Loucy (cell line): ENCODE measurements around the gene JTB.
A peak's percentile ranks its signal among the peaks of the same experiment; 100 is the strongest.

ENCODE experiments used
- H2AFZ ChIP-seq: fragments of 200-600 bp; sonication (generic); 2 replicates; pipeline ENCODE4 v1.6.0; 2016; ENCODE audit warnings: antibody characterized with exemption, mild to moderate bottlenecking, low read length, moderate library complexity
- H3F3A ChIP-seq: fragments of 200-600 bp; 2 replicates; pipeline ENCODE4 v1.6.0; 2016; ENCODE audit warnings: antibody characterized with exemption, low read depth, mild to moderate bottlenecking
- H3K27me3 ChIP-seq: fragments of 200-600 bp; sonication (generic); 2 replicates; pipeline ENCODE4 v1.6.1; 2014; ENCODE audit warnings: low read length, mild to moderate bottlenecking; ENCODE audit not compliant: insufficient read depth, poor library complexity, severe bottlenecking
- H3K36me3 ChIP-seq: fragments of 200-600 bp; sonication (generic); 2 replicates; pipeline ENCODE4 v1.6.1; 2016; ENCODE audit warnings: low read length; ENCODE audit not compliant: insufficient read depth
- H3K4me1 ChIP-seq: fragments of 200-600 bp; sonication (generic); 2 replicates; pipeline ENCODE4 v1.5.1; 2014; ENCODE audit warnings: low read length, mild to moderate bottlenecking; ENCODE audit not compliant: insufficient read depth, poor library complexity, severe bottlenecking
- H3K4me2 ChIP-seq: fragments of 200-600 bp; sonication (generic); 2 replicates; pipeline ENCODE4 v1.6.0; 2014; ENCODE audit warnings: antibody characterized with exemption, low read length, low read depth, mild to moderate bottlenecking; ENCODE audit not compliant: poor library complexity, severe bottlenecking
- H3K4me3 ChIP-seq: fragments of 200-600 bp; sonication (generic); 2 replicates; pipeline ENCODE4 v1.5.1; 2014; ENCODE audit warnings: low read length, mild to moderate bottlenecking, mixed read lengths; ENCODE audit not compliant: poor library complexity, severe bottlenecking
- H3K79me2 ChIP-seq: fragments of 200-600 bp; sonication (generic); 2 replicates; pipeline ENCODE4 v1.6.1; 2014; ENCODE audit warnings: low read length; ENCODE audit not compliant: insufficient read depth
- H3K9ac ChIP-seq: fragments of 200-600 bp; sonication (generic); 2 replicates; pipeline ENCODE4 v1.6.0; 2014; ENCODE audit warnings: mild to moderate bottlenecking, low read depth, low read length, moderate library complexity; ENCODE audit not compliant: poor library complexity, severe bottlenecking
- H3K9me2 ChIP-seq: fragments of 200-600 bp; sonication (generic); replicated peaks from 2 replicates; pipeline ENCODE4 v1.6.1; 2016; ENCODE audit warnings: low read depth, low read length, mixed read lengths
- H3K9me3 ChIP-seq: fragments of 200-600 bp; sonication (generic); 2 replicates; pipeline ENCODE4 v1.6.1; 2014; ENCODE audit warnings: mild to moderate bottlenecking, antibody characterized with exemption, low read length, low read depth; ENCODE audit not compliant: insufficient read depth
- H4K20me1 ChIP-seq: fragments of 200-600 bp; sonication (generic); 2 replicates; pipeline ENCODE4 v1.6.0; 2014; ENCODE audit warnings: antibody characterized with exemption, low read length, mild to moderate bottlenecking; ENCODE audit not compliant: insufficient read depth, poor library complexity, severe bottlenecking
- EZH2phosphoT487 ChIP-seq: fragments of 200-600 bp; IDR thresholded peaks from 2 replicates; pipeline ENCODE4 v1.6.1; 2018; ENCODE audit warnings: antibody characterized with exemption, mild to moderate bottlenecking, moderate library complexity, borderline replicate concordance
- TF ChIP-seq, protein P1 (sequence below): fragments of 200-600 bp; sonication (generic); conservative IDR thresholded peaks from 2 replicates; pipeline ENCODE4 v1.5.1; 2014; ENCODE audit warnings: mild to moderate bottlenecking, antibody characterized with exemption, low read length

Gene JTB

GRCh38 chr1:153957744-153958110, 19.7 kb downstream of the JTB start:
- H3K36me3 ChIP-seq: peaks cover 4% of the 10 kb centered on the region; the same call in 1 of the 2 replicates
- peak overlapping the region; percentile 85 for H3K9ac ChIP-seq
- H4K20me1 ChIP-seq: peaks cover 42% of the 10 kb centered on the region
- no peaks in the 10 kb centered on the region for H3K27me3 ChIP-seq
- TF ChIP-seq EZH2phosphoT487: no peak
- TF ChIP-seq, protein P1, sequence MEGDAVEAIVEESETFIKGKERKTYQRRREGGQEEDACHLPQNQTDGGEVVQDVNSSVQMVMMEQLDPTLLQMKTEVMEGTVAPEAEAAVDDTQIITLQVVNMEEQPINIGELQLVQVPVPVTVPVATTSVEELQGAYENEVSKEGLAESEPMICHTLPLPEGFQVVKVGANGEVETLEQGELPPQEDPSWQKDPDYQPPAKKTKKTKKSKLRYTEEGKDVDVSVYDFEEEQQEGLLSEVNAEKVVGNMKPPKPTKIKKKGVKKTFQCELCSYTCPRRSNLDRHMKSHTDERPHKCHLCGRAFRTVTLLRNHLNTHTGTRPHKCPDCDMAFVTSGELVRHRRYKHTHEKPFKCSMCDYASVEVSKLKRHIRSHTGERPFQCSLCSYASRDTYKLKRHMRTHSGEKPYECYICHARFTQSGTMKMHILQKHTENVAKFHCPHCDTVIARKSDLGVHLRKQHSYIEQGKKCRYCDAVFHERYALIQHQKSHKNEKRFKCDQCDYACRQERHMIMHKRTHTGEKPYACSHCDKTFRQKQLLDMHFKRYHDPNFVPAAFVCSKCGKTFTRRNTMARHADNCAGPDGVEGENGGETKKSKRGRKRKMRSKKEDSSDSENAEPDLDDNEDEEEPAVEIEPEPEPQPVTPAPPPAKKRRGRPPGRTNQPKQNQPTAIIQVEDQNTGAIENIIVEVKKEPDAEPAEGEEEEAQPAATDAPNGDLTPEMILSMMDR: no peak
- H3K9me2 ChIP-seq: no peaks in the 10 kb centered on the region
- H3K4me2 ChIP-seq: peak overlapping the region; percentile 92
- H3K4me1 ChIP-seq: peaks cover 58% of the 10 kb centered on the region
- H3F3A ChIP-seq: no peaks in the 10 kb centered on the region
- H2AFZ ChIP-seq: peak overlapping the region; percentile 76; the same call in 1 of the 2 replicates
- peaks cover 64% of the 10 kb centered on the region for H3K79me2 ChIP-seq
- H3K4me3 ChIP-seq: peak overlapping the region; percentile 91
- H3K9me3 ChIP-seq: no peaks in the 10 kb centered on the region

GRCh38 chr1:153956997-153957715, 20.3 kb downstream of the JTB start:
- Histone ChIP-seq H3K9ac (peak overlapping the region; percentile 85), H4K20me1 (peaks cover 37% of the 10 kb centered on the region), H3K9me3 (no peaks in the 10 kb centered on the region), H3K79me2 (peaks cover 64% of the 10 kb centered on the region), H2AFZ (peak overlapping the region; percentile 76; the same call in 1 of the 2 replicates), H3K4me1 (peaks cover 52% of the 10 kb centered on the region), H3K4me3 (peak overlapping the region; percentile 91), H3K36me3 (peaks cover 10% of the 10 kb centered on the region; the same call in 1 of the 2 replicates), H3K4me2 (peak overlapping the region; percentile 92), H3F3A (no peaks in the 10 kb centered on the region), H3K9me2 (no peaks in the 10 kb centered on the region), H3K27me3 (no peaks in the 10 kb centered on the region)
- TF ChIP-seq, protein P1: no peak
- no peak for TF ChIP-seq EZH2phosphoT487

GRCh38 chr1:153954826-153955225, 22.6 kb downstream of the JTB start:
- H3K9ac ChIP-seq: no peak overlapping the region
- H3K9me2 ChIP-seq: no peaks in the 10 kb centered on the region
- H2AFZ ChIP-seq: no peak overlapping the region
- H3K4me3 ChIP-seq: peak overlapping the region; percentile 5
- TF ChIP-seq EZH2phosphoT487: no peak
- TF ChIP-seq, protein P1: no peak
- peaks cover 32% of the 10 kb centered on the region; the same call in 1 of the 2 replicates for H3K36me3 ChIP-seq
- H3F3A ChIP-seq: no peaks in the 10 kb centered on the region
- H3K27me3 ChIP-seq: no peaks in the 10 kb centered on the region
- H3K9me3 ChIP-seq: no peaks in the 10 kb centered on the region
- peaks cover 42% of the 10 kb centered on the region for H3K4me1 ChIP-seq
- peaks cover 40% of the 10 kb centered on the region for H4K20me1 ChIP-seq
- H3K4me2 ChIP-seq: peak overlapping the region; percentile 46
- H3K79me2 ChIP-seq: peaks cover 59% of the 10 kb centered on the region
